ENCODE results near the gene ARHGAP23. TPM values are rescaled to one million over a fixed set of nuclear protein-coding genes. Genes with fewer than 3 reads are reported as not detected.

ARHGAP23 gene
- total RNA-seq, 1 experiment from 2014 or later: 0.04 TPM

GRCh38 chr17:38458521-38458920, 30.3 kb downstream of the ARHGAP23 start:
- Histone ChIP-seq H2AFZ (ENCODE audit: low read length) (no peak overlapping the region), H3K36me3 (ENCODE audit: insufficient read depth, low read length) (no peaks in the 10 kb centered on the region), H4K20me1 (ENCODE audit: insufficient read depth, low read depth, low read length) (no peaks in the 10 kb centered on the region), H3K4me1 (ENCODE audit: low read length) (no peaks in the 10 kb centered on the region), H3K9me3 (ENCODE audit: low read length) (no peaks in the 10 kb centered on the region), H3K4me2 (ENCODE audit: low read depth, low read length, poor library complexity, severe bottlenecking) (no peak overlapping the region), H3K27me3 (ENCODE audit: low read length) (no peaks in the 10 kb centered on the region), H3K79me2 (ENCODE audit: low read length) (no peaks in the 10 kb centered on the region), H3K27ac (ENCODE audit: low read length) (no peak overlapping the region), H3K4me3 (ENCODE audit: low read length) (no peak overlapping the region), H3K9ac (ENCODE audit: low read length) (no peak overlapping the region), H3K9me2 (replicated peaks; ENCODE audit: insufficient read depth, low read length) (no peaks in the 10 kb centered on the region)
- DNase-seq: no peak

GRCh38 chr17:38459567-38459966, 31.3 kb downstream of the ARHGAP23 start:
- no peak overlapping the region for H3K27ac ChIP-seq (ENCODE audit: low read length)
- no peak for DNase-seq
- H3K4me3 ChIP-seq (ENCODE audit: low read length): no peak overlapping the region
- no peaks in the 10 kb centered on the region for H3K27me3 ChIP-seq (ENCODE audit: low read length)
- no peak overlapping the region for H3K4me2 ChIP-seq (ENCODE audit: low read depth, low read length, poor library complexity, severe bottlenecking)
- H4K20me1 ChIP-seq (ENCODE audit: insufficient read depth, low read depth, low read length): no peaks in the 10 kb centered on the region
- no peak overlapping the region for H3K9ac ChIP-seq (ENCODE audit: low read length)
- no peaks in the 10 kb centered on the region for H3K4me1 ChIP-seq (ENCODE audit: low read length)
- H3K9me2 ChIP-seq (replicated peaks; ENCODE audit: insufficient read depth, low read length): no peaks in the 10 kb centered on the region
- H3K36me3 ChIP-seq (ENCODE audit: insufficient read depth, low read length): no peaks in the 10 kb centered on the region
- no peaks in the 10 kb centered on the region for H3K9me3 ChIP-seq (ENCODE audit: low read length)
- H2AFZ ChIP-seq (ENCODE audit: low read length): no peak overlapping the region
- H3K79me2 ChIP-seq (ENCODE audit: low read length): no peaks in the 10 kb centered on the region

GRCh38 chr17:38460082-38460715, 31.9 kb downstream of the ARHGAP23 start:
- Histone ChIP-seq H3K9ac (ENCODE audit: low read length) (no peak overlapping the region), H3K27me3 (ENCODE audit: low read length) (no peaks in the 10 kb centered on the region), H3K4me2 (ENCODE audit: low read depth, low read length, poor library complexity, severe bottlenecking) (no peak overlapping the region), H3K9me3 (ENCODE audit: low read length) (no peaks in the 10 kb centered on the region), H3K4me3 (ENCODE audit: low read length) (no peak overlapping the region), H4K20me1 (ENCODE audit: insufficient read depth, low read depth, low read length) (no peaks in the 10 kb centered on the region), H3K36me3 (ENCODE audit: insufficient read depth, low read length) (no peaks in the 10 kb centered on the region), H3K79me2 (ENCODE audit: low read length) (no peaks in the 10 kb centered on the region), H3K9me2 (replicated peaks; ENCODE audit: insufficient read depth, low read length) (no peaks in the 10 kb centered on the region), H2AFZ (ENCODE audit: low read length) (no peak overlapping the region), H3K27ac (ENCODE audit: low read length) (no peak overlapping the region), H3K4me1 (ENCODE audit: low read length) (no peaks in the 10 kb centered on the region)
- no peak for DNase-seq

- no peak overlapping the region for H3K4me3 ChIP-seq (ENCODE audit: low read length)
- H3K9ac ChIP-seq (ENCODE audit: low read length): no peak overlapping the region
- H3K27me3 ChIP-seq (ENCODE audit: low read length): no peaks in the 10 kb centered on the region
- no peak overlapping the region for H3K4me2 ChIP-seq (ENCODE audit: low read depth, low read length, poor library complexity, severe bottlenecking)
- H3K9me3 ChIP-seq (ENCODE audit: low read length): no peaks in the 10 kb centered on the region
- DNase-seq: no peak
- no peaks in the 10 kb centered on the region for H3K4me1 ChIP-seq (ENCODE audit: low read length)
- no peak overlapping the region for H3K27ac ChIP-seq (ENCODE audit: low read length)
- H3K36me3 ChIP-seq (ENCODE audit: insufficient read depth, low read length): no peaks in the 10 kb centered on the region
- H2AFZ ChIP-seq (ENCODE audit: low read length): no peak overlapping the region
- no peaks in the 10 kb centered on the region for H3K79me2 ChIP-seq (ENCODE audit: low read length)
- no peaks in the 10 kb centered on the region for H3K9me2 ChIP-seq (replicated peaks; ENCODE audit: insufficient read depth, low read length)
- H4K20me1 ChIP-seq (ENCODE audit: insufficient read depth, low read depth, low read length): no peaks in the 10 kb centered on the region
Observed at GRCh38 chr17:38460716-38461630, 32.7 kb downstream of the ARHGAP23 start.

GRCh38 chr17:38461683-38462082, 33.4 kb downstream of the ARHGAP23 start:
- H3K9ac ChIP-seq (ENCODE audit: low read length): no peak overlapping the region
- H3K27ac ChIP-seq (ENCODE audit: low read length): no peak overlapping the region
- no peak overlapping the region for H3K4me3 ChIP-seq (ENCODE audit: low read length)
- H3K9me2 ChIP-seq (replicated peaks; ENCODE audit: insufficient read depth, low read length): no peaks in the 10 kb centered on the region
- no peak overlapping the region for H2AFZ ChIP-seq (ENCODE audit: low read length)
- no peaks in the 10 kb centered on the region for H3K27me3 ChIP-seq (ENCODE audit: low read length)
- DNase-seq: no peak
- no peaks in the 10 kb centered on the region for H3K9me3 ChIP-seq (ENCODE audit: low read length)
- no peaks in the 10 kb centered on the region for H3K4me1 ChIP-seq (ENCODE audit: low read length)
- H4K20me1 ChIP-seq (ENCODE audit: insufficient read depth, low read depth, low read length): no peaks in the 10 kb centered on the region
- H3K36me3 ChIP-seq (ENCODE audit: insufficient read depth, low read length): no peaks in the 10 kb centered on the region
- H3K4me2 ChIP-seq (ENCODE audit: low read depth, low read length, poor library complexity, severe bottlenecking): no peak overlapping the region
- no peaks in the 10 kb centered on the region for H3K79me2 ChIP-seq (ENCODE audit: low read length)

GRCh38 chr17:38463451-38463858, 35.2 kb downstream of the ARHGAP23 start:
- H3K9me3 ChIP-seq (ENCODE audit: low read length): no peaks in the 10 kb centered on the region
- H3K36me3 ChIP-seq (ENCODE audit: insufficient read depth, low read length): no peaks in the 10 kb centered on the region
- no peaks in the 10 kb centered on the region for H4K20me1 ChIP-seq (ENCODE audit: insufficient read depth, low read depth, low read length)
- H3K4me2 ChIP-seq (ENCODE audit: low read depth, low read length, poor library complexity, severe bottlenecking): no peak overlapping the region
- no peak for DNase-seq
- H3K27ac ChIP-seq (ENCODE audit: low read length): no peak overlapping the region
- H3K79me2 ChIP-seq (ENCODE audit: low read length): no peaks in the 10 kb centered on the region
- H3K4me3 ChIP-seq (ENCODE audit: low read length): no peak overlapping the region
- no peak overlapping the region for H3K9ac ChIP-seq (ENCODE audit: low read length)
- no peaks in the 10 kb centered on the region for H3K4me1 ChIP-seq (ENCODE audit: low read length)
- no peak overlapping the region for H2AFZ ChIP-seq (ENCODE audit: low read length)
- no peaks in the 10 kb centered on the region for H3K27me3 ChIP-seq (ENCODE audit: low read length)
- no peaks in the 10 kb centered on the region for H3K9me2 ChIP-seq (replicated peaks; ENCODE audit: insufficient read depth, low read length)

- Histone ChIP-seq H3K27me3 (ENCODE audit: low read length) (no peaks in the 10 kb centered on the region), H3K4me1 (ENCODE audit: low read length) (no peaks in the 10 kb centered on the region), H4K20me1 (ENCODE audit: insufficient read depth, low read depth, low read length) (no peaks in the 10 kb centered on the region), H3K27ac (ENCODE audit: low read length) (no peak overlapping the region), H2AFZ (ENCODE audit: low read length) (no peak overlapping the region), H3K9ac (ENCODE audit: low read length) (no peak overlapping the region), H3K9me3 (ENCODE audit: low read length) (no peaks in the 10 kb centered on the region), H3K4me2 (ENCODE audit: low read depth, low read length, poor library complexity, severe bottlenecking) (no peak overlapping the region), H3K79me2 (ENCODE audit: low read length) (no peaks in the 10 kb centered on the region), H3K9me2 (replicated peaks; ENCODE audit: insufficient read depth, low read length) (no peaks in the 10 kb centered on the region), H3K36me3 (ENCODE audit: insufficient read depth, low read length) (no peaks in the 10 kb centered on the region), H3K4me3 (ENCODE audit: low read length) (no peak overlapping the region)
- no peak for DNase-seq
Observed at GRCh38 chr17:38464251-38464722, 36.0 kb downstream of the ARHGAP23 start.

GRCh38 chr17:38464723-38465390, 36.6 kb downstream of the ARHGAP23 start:
- Histone ChIP-seq H3K36me3 (ENCODE audit: insufficient read depth, low read length) (no peaks in the 10 kb centered on the region), H3K4me2 (ENCODE audit: low read depth, low read length, poor library complexity, severe bottlenecking) (no peak overlapping the region), H3K9me3 (ENCODE audit: low read length) (no peaks in the 10 kb centered on the region), H3K4me1 (ENCODE audit: low read length) (no peaks in the 10 kb centered on the region), H3K9ac (ENCODE audit: low read length) (no peak overlapping the region), H3K27me3 (ENCODE audit: low read length) (no peaks in the 10 kb centered on the region), H3K9me2 (replicated peaks; ENCODE audit: insufficient read depth, low read length) (no peaks in the 10 kb centered on the region), H2AFZ (ENCODE audit: low read length) (no peak overlapping the region), H3K4me3 (ENCODE audit: low read length) (no peak overlapping the region), H4K20me1 (ENCODE audit: insufficient read depth, low read depth, low read length) (no peaks in the 10 kb centered on the region), H3K27ac (ENCODE audit: low read length) (no peak overlapping the region), H3K79me2 (ENCODE audit: low read length) (no peaks in the 10 kb centered on the region)
- no peak for DNase-seq
